HL-60/S4 (cell line): ENCODE results near the gene TMED1.

ENCODE experiments used
- in situ Hi-C: fragments of 300-500 bp; cut with MboI; formaldehyde crosslinking; loops from 2 replicates; pipeline ENCODE4 v1.14.3; 2022; ENCODE audit warnings: low sequenced_read_pairs

TMED1 gene

DNA sequence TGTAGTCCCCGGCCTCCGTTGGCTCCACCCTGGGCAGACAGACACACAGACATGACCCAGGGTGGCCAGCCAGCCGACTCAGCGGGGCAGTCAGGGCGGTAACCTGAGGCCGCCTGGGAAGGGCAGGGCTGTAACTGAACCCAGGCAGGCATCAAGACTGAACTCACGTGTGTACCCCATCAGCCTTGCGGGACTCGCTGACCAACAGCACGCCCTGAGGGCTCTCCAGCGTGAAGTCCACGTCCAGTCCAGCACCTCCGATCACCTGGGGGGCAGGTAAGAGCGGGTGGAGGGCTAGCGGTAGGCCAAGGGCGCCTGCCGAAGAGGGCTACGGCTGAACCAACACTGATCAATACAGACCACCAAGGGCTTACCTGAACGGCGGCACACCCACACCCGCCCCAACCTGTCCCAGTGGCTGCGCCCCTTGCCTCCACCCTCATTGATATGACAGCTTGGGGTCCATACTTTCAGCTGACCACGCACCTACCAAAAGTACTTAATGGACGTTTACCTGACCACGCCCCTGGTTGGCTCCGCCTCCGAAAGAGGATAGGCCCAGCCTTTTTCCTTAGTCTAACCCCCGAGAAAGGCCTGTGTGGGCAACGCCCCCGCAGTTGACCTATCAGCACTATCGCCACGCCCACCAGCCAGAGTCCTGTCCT is 791 bp downstream of the TMED1 start:
- in situ Hi-C loops, result no loop called here

DNA sequence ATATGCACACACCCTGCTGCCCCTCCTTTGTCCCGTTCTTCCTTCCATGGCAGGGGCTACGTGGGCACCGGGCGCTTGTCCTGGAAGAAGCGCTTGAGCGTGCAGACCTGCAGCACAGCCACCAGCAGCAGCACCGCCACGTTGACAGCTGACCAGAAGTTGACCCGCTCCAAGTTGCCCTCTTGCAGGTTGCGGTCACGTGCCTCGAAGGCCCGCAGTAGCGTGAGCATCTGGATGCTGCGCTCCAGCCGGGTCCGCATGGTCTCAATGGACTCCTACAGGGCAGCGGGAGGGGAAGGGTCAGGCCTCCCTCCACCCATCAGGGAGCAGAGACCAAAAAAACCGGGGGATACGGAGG is 3.1 kb downstream of the TMED1 start:
- in situ Hi-C loops, result no loop called here

DNA sequence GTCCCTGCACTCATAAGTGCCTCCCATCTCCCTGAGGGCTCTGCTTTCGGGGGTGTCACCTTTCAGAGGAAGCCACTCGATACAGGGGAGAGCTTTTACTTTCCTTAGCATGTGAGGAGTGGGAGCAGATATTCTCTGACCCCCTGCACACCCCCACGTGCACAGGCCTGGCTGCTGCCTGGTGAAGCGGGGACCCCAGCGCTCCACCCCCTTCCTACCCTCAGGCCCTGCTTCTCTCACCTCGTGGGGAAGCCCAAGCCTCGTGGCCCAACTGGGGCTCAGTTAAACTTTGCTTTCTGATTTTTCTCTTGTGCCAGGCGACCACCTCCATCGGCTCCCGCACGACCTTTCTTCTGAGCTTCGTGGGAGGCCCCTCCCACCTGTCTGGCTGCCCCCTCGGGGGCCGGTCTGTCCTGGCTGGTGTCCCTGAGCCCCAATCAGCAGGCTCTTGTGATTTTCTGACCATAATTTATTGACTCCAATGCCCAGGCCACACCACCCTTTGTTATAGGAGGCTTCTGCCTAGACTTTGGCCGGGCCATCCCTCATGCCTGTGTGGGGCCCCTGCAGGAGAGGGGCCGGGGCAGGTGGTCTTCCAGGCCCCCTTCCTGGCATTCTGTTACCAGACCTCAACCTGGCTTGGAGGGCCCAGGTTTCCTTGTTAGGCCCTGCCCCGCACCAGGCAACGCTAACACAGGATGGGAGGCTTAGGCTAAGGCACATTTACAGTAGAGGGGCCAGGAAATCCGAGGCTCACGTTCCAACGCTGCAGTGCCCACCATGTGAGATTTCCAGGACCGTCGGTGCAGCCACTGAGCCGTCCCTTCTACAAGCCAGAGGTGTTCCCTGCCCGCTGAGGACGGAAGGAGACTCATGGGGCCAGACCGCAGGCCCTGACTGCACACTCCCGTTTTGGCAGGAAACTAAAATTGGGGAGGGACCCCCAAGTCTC is 3.7 kb downstream of the TMED1 start:
- in situ Hi-C loops, result no loop called here

DNA sequence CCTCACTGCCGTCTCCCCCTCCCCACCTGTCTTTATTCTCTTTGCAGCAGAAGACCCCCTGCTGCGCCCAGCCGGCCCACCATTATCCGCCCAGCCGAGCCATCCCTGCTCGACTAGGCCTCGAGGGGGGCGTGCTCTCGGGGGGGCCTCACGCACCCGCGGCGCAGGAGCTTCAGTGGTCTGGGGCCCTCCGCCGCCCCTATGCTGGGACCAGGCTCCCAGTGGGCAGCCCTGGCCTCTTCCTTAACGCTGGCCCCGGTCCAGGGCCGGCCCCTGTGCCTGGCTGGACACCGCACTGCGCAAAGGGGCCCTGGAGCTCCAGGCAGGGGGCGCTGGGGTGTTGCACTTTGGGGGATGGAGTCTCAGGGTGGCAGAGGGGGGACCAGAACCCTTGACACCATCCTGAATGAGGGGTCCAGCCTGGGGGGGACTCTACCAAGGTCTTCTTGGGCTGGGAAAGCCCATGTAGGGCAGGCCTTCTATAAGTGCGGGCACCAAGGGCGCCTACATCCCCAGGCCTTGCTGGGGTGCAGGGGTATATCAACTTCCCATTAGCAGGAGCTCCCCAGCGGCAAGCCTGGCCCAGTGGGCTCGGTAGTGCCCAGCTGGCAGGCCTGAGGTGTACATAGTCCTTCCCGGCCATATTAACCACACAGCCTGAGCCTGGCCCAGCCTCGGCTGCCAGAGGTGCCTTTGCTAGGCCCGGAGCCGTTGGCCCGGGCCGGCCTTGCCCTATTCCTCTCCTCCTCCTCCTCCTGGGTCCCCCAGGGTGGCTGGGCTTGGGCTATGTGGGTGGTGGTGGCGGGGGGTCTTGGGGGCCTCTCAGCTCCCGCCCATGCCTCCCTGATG is 4.9 kb downstream of the TMED1 start:
- in situ Hi-C loops, result no loop called here

DNA sequence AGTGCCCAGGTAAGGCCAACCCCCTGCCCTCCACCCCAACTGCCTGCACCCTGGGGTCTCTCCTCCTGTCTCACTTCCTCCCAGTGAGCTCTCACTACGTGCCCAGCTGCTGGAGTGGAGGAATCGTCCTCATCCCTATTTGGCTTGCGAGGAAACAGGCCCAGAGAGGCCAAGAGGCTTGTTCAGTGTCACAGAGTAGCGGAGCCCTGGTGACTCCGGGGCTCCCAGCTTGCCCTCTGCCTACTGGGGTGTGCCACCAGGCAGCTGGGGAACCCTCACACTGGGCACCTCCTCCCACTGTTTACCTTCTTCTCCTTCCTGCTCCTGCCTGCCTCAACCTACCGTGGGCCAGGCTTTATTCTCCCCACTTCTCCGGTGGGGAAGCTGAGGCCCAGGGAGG is 5.6 kb downstream of the TMED1 start:
- in situ Hi-C loops, result no loop called here

DNA sequence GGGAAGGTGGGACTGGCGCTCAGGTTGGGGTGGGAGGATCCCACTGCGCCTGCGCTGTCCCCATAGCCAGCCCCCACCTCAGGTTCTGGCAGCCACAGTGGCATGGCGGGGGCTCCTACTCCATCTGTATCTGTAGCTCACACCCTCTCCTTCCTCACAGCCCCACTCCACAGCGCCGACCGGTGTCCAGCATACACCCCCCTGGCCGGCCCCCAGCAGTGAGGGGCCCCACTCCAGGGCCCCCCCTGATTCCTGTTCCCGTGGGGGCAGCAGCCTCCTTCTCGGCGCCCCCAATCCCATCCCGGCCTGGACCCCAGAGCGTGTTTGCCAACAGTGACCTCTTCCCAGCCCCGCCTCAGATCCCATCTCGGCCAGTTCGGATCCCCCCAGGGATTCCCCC is 6.0 kb downstream of the TMED1 start:
- in situ Hi-C loops, result no loop called here

DNA sequence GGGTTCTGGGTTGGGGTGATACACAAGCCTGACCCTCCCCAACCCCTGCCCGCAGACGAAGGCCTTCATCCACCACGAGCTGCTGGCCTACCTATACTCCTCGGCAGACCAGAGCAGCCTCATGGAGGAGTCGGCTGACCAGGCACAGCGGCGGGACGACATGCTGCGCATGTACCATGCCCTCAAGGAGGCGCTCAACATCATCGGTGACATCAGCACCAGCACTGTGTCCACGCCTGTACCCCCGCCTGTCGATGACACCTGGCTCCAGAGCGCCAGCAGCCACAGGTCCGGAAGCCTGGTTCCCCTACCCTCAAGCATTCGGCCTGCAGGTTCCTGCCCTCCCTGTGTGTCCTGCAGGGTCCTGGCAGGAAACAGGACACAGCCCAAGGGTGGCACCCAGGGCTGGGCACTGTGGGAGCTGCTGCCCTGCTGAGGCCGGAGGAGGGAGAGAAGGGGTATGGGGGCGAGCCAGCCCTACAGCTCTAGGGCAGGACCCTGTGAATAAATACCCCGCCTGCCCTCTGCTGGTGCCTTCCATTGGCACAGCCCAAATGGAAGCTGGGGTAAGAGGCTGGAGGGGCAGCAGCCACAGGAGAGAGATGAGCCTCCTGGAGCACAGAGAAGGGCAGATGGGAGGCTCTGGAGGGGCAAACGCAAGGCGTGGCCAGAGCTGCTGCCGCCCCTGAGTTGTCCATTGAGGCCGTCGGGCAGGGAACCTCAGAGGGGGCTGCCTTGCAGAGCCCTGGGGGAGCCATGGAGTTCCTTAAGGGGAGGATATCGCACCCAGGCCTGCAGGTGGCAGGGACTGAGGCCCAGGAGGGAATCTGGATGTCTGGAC is 6.8 kb downstream of the TMED1 start:
- in situ Hi-C loops, result no loop called here

DNA sequence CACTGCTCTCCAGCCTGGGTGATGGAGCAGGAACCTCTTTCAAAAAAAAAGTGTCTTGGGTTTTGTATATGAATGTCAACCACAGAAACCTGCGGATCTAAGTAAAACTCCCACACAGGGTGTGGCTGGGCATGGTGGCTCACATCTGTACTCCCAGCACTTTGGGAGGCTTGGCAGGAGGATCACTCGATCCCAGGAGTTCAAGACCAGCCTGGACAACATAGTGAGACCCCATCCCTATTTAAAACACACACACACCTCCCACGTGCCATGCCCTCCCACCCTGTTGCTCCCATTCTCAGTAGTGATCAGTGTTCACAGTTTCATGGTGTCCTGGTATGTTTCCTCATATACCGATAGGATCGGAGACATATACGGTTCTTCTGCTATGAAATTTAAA is 9.2 kb downstream of the TMED1 start:
- in situ Hi-C loops, result no loop called here

DNA sequence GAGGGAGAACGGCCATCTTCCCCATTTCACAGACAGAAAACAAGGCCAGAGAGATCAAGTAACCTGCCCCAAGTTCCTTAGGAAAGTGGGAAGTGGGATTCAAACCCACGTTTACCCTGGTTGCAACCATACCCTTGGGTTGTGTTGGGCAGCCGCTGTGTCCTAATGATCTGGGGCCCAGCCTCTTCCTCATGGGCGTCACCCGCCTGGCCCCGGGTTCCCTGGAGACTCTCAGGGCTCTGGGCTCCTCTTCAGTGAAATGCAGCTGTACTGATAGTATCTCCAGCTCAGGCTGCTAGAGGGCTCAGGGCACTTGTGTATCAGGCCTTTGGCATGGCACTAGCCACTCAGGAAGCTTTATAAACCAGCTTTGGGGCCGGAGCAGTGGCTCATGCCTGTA is 9.8 kb downstream of the TMED1 start:
- in situ Hi-C loops, result no loop called here

DNA sequence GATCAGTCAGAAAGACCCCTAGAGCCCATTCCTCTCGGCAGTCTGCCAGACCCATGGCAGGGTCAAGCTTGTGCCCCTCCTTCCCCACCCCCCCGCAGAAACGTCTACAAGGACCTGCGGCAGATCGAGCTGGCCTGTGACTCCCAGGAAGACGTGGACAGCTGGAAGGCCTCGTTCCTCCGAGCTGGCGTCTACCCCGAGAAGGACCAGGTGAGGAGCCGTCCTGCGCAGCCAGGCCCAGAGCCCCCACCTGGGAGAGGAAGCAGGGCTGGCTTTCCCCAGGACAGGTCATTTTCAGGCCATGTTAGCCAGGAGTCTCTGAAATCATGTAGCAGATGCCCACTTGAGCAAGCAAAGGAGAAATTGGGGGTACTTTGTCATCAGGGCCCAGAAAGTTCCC is 12.3 kb downstream of the TMED1 start:
- in situ Hi-C loops, result no loop called here

DNA sequence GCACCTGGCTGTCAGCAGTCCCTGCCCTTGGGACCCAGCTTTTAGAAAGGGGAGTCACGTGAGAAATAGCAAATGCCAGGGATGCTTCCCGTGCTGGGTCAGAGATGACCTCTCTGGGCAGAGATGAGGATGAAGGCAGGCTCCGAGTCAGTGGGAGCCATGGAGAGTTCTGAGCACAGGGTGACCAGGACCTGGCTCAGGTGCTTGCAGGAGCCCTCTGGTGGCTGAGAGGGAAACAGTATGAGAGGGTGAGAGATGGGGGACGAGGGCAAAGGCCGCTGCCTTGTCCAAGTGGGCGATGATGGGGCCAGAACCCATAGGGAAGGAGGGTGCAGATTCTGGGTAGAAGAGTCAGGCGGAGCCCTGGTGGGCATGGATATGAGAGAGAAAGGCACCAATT is 15.8 kb downstream of the TMED1 start:
- in situ Hi-C loops, result no loop called here

DNA sequence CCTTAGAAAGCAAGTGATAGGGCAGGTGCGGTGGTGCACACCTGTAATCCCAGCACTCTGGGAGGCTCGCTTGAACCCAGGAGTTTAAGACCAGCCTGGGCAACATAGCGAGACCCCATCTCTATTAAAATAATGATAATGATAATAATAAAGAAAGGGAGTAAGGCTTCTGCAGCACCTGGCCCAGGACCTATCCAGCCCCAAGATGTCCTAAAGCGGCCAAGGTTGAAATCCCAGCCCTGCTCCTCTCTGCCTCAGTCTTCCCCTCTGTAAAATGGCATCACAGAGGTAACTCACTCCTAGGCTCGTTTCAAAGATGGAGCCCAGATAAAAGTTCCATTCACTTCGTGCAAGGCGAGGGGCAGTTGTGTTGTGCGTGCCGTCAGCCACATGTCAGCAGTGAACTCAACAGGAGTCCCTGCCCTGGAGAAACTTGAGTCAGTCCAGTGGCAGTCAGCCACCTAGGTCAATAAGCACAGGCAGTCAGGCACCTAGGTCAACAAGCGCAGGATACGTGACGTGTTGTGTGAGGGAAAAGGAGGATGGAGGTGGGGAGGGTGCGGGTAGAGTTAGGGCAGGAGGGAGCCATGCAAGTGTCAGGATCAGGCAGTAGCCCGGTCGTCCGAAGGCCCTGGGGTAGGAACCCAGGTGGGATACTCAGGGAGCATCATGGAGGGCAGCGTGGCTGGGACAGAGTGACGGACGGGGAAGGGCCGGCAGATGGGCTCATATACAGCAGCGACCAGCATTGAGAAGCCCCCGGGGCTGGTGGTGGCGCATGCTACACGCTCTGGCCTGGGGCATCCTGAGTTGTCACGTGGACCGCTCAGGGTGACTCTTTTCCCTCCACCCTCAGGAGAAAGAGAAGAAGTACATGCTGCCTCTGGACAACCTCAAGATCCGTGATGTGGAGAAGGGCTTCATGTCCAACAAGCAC is 16.6 kb downstream of the TMED1 start:
- in situ Hi-C loops, result no loop called here

DNA sequence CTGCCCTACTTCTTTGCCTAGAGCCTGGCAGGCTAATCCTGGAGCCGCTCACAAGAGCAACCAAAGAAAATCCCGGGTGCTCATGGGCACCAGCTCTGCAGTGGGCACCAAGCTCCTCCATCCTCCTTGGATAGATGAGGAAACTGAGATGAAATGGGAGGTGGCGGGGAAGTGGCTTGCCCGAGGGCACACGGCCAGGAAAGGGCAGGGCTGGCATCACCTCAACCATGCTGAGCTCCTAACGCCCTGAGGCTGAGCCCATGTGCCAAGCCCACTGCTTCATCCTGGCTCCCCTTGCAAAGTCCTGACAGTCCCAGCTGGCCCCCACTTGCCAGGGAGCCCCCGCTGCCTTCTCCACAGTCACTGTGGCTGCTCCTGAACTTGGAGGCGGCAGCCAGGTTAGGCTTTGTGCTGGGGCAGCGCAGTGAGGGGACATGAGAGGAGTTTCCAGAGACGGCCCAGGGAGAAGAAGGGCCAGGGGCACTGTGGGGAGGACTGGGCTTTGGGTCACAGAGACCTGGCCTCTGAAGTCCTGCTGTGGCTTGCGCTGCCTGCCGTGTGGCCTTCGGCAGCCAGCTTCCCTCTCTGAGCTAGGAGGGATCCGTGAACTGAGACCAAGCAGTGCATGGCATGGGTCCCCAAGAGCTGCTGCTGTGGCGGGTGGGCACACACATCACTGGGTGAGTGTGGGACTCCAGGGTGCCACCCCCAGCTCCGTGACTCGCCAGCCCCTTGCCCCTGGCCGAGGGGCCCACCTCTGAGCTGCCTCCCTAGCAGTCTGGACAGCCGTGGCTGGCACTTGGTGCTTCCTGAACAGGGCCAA is 17.5 kb downstream of the TMED1 start:
- in situ Hi-C loops, result no loop called here

DNA sequence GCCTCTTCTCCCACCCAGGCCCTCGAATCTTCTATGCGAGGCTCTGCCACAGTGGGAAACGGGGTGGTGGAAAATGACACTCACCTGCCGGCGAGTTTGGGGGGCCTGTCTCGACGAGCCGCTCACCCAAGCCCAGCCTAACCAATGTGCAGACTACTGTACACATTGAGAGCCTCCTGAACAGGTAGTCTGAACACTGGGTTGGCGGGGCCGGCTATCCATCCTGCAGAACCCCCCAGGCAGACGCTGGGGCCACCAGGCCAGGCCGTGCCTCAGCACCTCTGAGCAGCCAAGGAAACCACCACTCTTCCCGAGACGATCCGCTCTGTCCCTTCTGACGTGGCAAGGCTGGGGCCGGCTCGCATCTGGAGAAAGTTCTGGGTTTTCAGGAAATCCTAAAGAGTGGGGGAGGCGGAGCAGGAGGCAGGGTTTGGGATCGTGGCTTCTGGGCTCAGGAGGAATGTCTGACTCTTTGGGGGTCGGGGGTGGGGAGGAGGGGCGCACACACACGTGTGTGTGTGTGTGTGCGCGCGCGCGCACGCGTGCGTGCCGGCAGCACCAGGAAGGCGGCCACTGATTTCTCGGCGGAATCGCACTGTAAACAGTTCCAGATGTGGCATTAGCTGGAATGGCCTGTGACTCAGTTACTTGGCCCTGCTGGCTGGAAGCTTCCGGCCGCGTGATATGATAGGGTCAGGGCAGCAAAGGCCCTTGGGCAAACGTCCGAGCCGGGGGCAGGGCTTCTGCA is 18.5 kb downstream of the TMED1 start:
- in situ Hi-C loops, result no loop called here

DNA sequence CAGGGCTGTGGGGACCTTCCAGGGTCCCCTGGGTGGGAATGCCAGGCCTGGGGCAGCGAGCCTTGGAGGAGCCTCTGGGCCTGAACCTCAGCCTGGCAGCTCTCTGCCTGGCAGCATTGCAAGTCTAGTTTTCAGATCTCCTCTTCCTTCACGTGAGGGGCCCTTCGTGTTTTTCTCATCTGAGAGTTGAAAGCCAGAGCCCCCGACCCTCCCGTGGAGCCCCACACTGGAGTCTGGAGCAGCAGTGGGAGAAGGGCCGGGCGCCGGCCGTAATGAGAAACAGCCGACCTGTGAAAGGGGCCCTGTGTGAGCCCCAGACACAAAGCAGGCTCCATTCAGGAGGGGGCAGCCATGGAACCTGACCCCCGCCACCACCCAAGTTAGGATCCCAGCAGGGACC is 19.3 kb downstream of the TMED1 start:
- in situ Hi-C loops, result no loop called here

DNA sequence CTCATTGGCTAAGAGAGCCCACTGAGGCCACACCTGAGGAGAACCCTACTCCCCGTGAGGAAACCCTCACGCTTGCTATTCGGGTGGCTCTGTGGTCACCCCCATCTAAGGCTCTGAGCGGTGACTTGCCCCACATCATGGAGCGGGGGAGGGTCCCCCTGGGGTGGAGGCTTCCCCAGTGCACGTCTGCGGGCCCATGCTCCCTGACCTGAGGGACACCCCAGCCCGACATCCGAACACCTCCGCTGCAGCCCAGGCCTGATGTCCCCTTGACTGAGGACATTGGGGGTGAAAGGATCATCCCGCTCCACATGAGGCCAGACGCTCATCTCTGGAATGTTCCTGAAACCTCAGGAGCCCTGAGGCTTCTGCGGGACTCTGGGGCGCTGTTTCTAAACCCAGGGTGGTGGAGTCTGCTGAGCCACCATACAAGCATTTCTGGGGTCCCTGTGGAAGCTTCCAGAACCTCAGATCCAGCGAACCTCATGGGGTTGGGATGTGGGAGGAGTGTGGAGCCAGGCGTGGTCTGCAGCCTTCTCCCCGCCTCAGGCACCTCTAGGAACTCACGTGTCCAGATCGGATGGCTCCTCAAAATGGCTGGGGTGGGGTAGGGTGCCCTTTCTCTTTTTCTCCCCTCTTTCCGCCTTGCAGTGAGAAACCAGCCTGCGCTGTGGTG is 19.9 kb downstream of the TMED1 start:
- in situ Hi-C loops, result no loop called here

DNA sequence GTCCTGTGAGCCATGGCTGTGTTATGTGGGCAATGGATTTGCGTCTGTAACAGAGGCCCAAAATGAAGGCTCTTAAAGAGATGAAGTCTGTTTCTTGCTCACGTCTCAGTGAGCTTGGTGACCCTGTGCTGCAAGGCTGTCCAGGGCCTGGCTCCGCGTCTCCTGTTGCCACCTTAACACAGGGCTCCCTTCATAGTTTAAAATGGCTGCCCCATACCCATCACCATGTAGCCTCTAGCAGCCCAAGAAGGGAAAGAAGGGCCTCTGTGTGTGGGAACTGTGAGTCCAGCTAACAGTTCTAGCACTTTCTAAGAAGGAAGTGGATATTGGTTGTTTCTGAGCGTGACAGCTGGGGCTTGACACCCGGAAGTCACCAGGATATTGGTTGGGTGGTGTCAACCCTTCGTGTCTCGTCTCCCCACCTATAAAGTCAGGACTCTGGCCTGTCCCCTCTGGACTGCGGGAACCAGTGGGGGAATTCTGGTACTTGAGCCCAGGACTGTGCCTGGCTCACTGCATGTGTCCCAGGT is 20.9 kb downstream of the TMED1 start:
- in situ Hi-C loops, result no loop called here
